HepG2 (cell line): ENCODE measurements around the gene ZBED3. TPM values are rescaled to one million over a fixed set of nuclear protein-coding genes. Genes with fewer than 3 reads are reported as not detected.

ENCODE experiments used
- BHLHE40 ChIP-seq: IDR thresholded peaks from 2 replicates; pipeline ENCODE4 v1.6.1; 2011; ENCODE audit warnings: low read length, improper control_type of control experiment
- CBFB ChIP-seq: sonication (generic); formaldehyde crosslinking; IDR thresholded peaks from 2 replicates; pipeline ENCODE4 v1.4.0; 2020; ENCODE audit warnings: missing genetic modification reagents
- CHCHD3 ChIP-seq: sonication (generic); formaldehyde crosslinking; IDR thresholded peaks from 2 replicates; pipeline ENCODE4 v1.8.0; 2022; ENCODE audit warnings: mild to moderate bottlenecking, missing genetic modification reagents, moderate library complexity
- DMAP1 ChIP-seq: IDR thresholded peaks from 2 replicates; pipeline ENCODE4 v1.6.1; 2016
- EED ChIP-seq: sonication (generic); formaldehyde crosslinking; IDR thresholded peaks from 2 replicates; pipeline ENCODE4 v1.5.0; 2020; ENCODE audit warnings: mild to moderate bottlenecking, missing genetic modification reagents
- HIVEP1 ChIP-seq: sonication (generic); formaldehyde crosslinking; IDR thresholded peaks from 2 replicates; pipeline ENCODE4 v1.4.0; 2020; ENCODE audit warnings: mild to moderate bottlenecking, missing genetic modification reagents
- KDM4B ChIP-seq: sonication (generic); formaldehyde crosslinking; IDR thresholded peaks from 2 replicates; pipeline ENCODE4 v1.4.0; 2020; ENCODE audit warnings: missing genetic modification reagents
- MTF2 ChIP-seq: sonication (generic); formaldehyde crosslinking; IDR thresholded peaks from 2 replicates; pipeline ENCODE4 v1.5.0; 2020; ENCODE audit warnings: missing genetic modification reagents, borderline replicate concordance
- NCOR1 ChIP-seq: fragments of 200-600 bp; sonication (generic); IDR thresholded peaks from 2 replicates; pipeline ENCODE4 v1.7.0; 2017; ENCODE audit warnings: antibody characterized with exemption, low read length, borderline replicate concordance
- PCBP1 ChIP-seq: fragments of 200-400 bp; formaldehyde crosslinking; IDR thresholded peaks from 2 replicates; pipeline ENCODE4 v1.6.1; 2017; ENCODE audit warnings: mild to moderate bottlenecking, low read depth, low read length, borderline replicate concordance
- RBM39 ChIP-seq: fragments of 200-400 bp; formaldehyde crosslinking; IDR thresholded peaks from one replicate; pipeline ENCODE4 v1.6.1; 2018; ENCODE audit warnings: antibody characterized with exemption, mild to moderate bottlenecking, low read depth, low read length; ENCODE audit not compliant: poor library complexity, severe bottlenecking
- SRY ChIP-seq: sonication (generic); formaldehyde crosslinking; IDR thresholded peaks from 2 replicates; pipeline ENCODE4 v1.8.0; 2022; ENCODE audit warnings: mild to moderate bottlenecking, missing genetic modification reagents
- ZBTB42 ChIP-seq: sonication (generic); formaldehyde crosslinking; IDR thresholded peaks from 2 replicates; pipeline ENCODE4 v1.5.0; 2020; ENCODE audit warnings: mild to moderate bottlenecking, missing genetic modification reagents
- ZBTB7A ChIP-seq: sonication (generic); formaldehyde crosslinking; IDR thresholded peaks from 2 replicates; pipeline ENCODE4 v1.8.0; 2022; ENCODE audit warnings: mild to moderate bottlenecking, missing genetic modification reagents
- ZNF251 ChIP-seq: sonication (generic); formaldehyde crosslinking; IDR thresholded peaks from 2 replicates; pipeline ENCODE4 v1.9.0; 2021; ENCODE audit warnings: mild to moderate bottlenecking, missing genetic modification reagents
- ZNF570 ChIP-seq: sonication (generic); formaldehyde crosslinking; IDR thresholded peaks from 2 replicates; pipeline ENCODE4 v1.4.0; 2020; ENCODE audit warnings: mild to moderate bottlenecking, missing genetic modification reagents, borderline replicate concordance
- ZNF674 ChIP-seq: sonication (generic); formaldehyde crosslinking; IDR thresholded peaks from 2 replicates; pipeline ENCODE4 v1.5.0; 2020; ENCODE audit warnings: low read depth, mild to moderate bottlenecking, missing genetic modification reagents
- ZNF703 ChIP-seq: sonication (generic); formaldehyde crosslinking; IDR thresholded peaks from 2 replicates; pipeline ENCODE4 v1.5.1; 2020; ENCODE audit warnings: missing genetic modification reagents, mild to moderate bottlenecking, moderate library complexity, borderline replicate concordance
- ZNF775 ChIP-seq: sonication (generic); formaldehyde crosslinking; IDR thresholded peaks from 2 replicates; pipeline ENCODE4 v1.4.0; 2020; ENCODE audit warnings: missing genetic modification reagents, mild to moderate bottlenecking, moderate library complexity, borderline replicate concordance
- polyA plus RNA-seq, 8 experiments: library from polyadenylated mRNA; depleted of rRNA in 3 of 8; stranded (reverse) in 7 of 8; unstranded in 1 of 8; fragments of >200 nt; fragmentation: Illumina TruSeq in 4 of 8; extraction: Trizol in 4 of 8; gene quantifications; 2 replicates each; pipeline versions ENCODE4 v1.2.1 to v1.2.3, GENCODE V29; 2011 to 2016; ENCODE audit warnings: low read depth in 4 of 8, missing spikeins in 1 of 8, mixed read lengths in 1 of 8; ENCODE audit not compliant: insufficient read depth in 1 of 8
- total RNA-seq, 5 experiments: library from RNA; depleted of rRNA; stranded (reverse); fragments of >200 nt; fragmentation: Illumina TruSeq; extraction: Trizol; gene quantifications; 2 replicates each; pipeline ENCODE4 v1.2.3, GENCODE V29; 2016; ENCODE audit warnings: low read depth in 1 of 5
- TF ChIP-seq, protein P1 (sequence below): sonication (generic); formaldehyde crosslinking; IDR thresholded peaks from 2 replicates; pipeline ENCODE4 v1.4.0; 2020; ENCODE audit warnings: mild to moderate bottlenecking, low read depth, missing genetic modification reagents
- TF ChIP-seq, protein P2 (sequence below): sonication (generic); formaldehyde crosslinking; IDR thresholded peaks from 2 replicates; pipeline ENCODE4 v1.5.0; 2020; ENCODE audit warnings: missing genetic modification reagents, mild to moderate bottlenecking, borderline replicate concordance
- TF ChIP-seq, protein P3 (sequence below): sonication (generic); formaldehyde crosslinking; IDR thresholded peaks from 2 replicates; pipeline ENCODE4 v1.5.1; 2020; ENCODE audit warnings: mild to moderate bottlenecking, missing genetic modification reagents, moderate library complexity

The ZBED3 gene
- total and polyA plus RNA-seq, 2 of the 13 experiments (the other 11 are each of a cell fraction or from before 2014, with no cell fraction given), result 2.3 to 8.1 TPM

DNA sequence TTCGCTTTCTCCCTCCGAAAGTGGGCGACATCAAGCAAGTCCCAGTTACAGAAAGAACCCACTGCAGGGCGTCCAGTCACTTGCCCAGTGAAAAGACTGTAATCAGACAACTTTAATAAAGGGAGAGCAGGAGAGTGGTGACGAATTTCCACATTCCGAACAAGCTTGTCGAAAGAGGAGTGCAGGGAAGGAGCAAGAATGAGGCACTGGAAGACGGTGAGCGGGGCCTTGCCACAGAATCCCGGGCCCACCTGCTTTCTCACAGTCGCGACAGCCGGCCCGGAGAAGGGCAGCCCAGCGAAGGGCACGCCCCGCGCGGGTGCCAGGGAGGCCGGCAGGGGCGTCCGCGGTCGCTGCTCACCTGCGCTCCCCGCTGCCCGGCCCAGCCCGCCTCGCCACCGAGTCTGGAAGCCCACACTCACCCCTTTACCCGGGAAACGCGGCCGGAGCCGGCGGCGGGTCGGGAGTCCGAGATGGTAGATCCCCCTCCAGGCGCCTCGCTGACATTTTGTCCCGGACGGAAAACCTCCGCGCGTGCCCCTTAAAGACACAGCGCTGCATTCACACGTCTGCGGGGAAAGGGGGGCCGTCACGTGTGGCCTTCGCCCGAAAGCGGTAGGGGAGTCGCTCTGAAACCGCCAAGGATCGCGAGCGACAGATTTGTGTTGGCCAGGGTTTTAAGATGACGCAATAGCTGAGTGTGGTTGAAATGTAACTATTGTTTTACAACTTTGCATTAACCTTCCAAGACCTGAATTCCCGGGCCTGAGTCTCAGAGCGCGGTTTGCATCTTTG lies at the start of gene ZBED3 (continued):
- TF ChIP-seq ZNF775 (CRISPR knock-in tag) (no peak), ZBTB7A (no peak), RBM39 (peak; percentile 53), ZNF570 (CRISPR knock-in tag) (no peak), DMAP1 (peak; percentile 76), CHCHD3 (CRISPR knock-in tag) (0 out of 2 replicates have a peak, but pooled peaks have one; percentile 32), BHLHE40 (peak; percentile 71), NCOR1 (0 out of 2 replicates have a peak, but pooled peaks have one; percentile 10), SRY (CRISPR knock-in tag) (0 out of 2 replicates have a peak, but pooled peaks have one; percentile 43), CBFB (CRISPR knock-in tag) (no peak; the same call in 1 of the 2 replicates), PCBP1 (0 out of 2 replicates have a peak, but pooled peaks have one; percentile 16), MTF2 (CRISPR knock-in tag) (no peak), HIVEP1 (CRISPR knock-in tag) (peak; percentile 50; the same call in 1 of the 2 replicates), ZNF251 (CRISPR knock-in tag) (no peak), EED (peak; percentile 93), ZBTB42 (CRISPR knock-in tag) (0 out of 2 replicates have a peak, but pooled peaks have one; percentile 15), KDM4B (CRISPR knock-in tag) (0 out of 2 replicates have a peak, but pooled peaks have one; percentile 63), ZNF674 (CRISPR knock-in tag) (0 out of 2 replicates have a peak, but pooled peaks have one; percentile 49), ZNF703 (CRISPR knock-in tag) (peak; percentile 74; the same call in 1 of the 2 replicates)
- TF ChIP-seq, protein P1, sequence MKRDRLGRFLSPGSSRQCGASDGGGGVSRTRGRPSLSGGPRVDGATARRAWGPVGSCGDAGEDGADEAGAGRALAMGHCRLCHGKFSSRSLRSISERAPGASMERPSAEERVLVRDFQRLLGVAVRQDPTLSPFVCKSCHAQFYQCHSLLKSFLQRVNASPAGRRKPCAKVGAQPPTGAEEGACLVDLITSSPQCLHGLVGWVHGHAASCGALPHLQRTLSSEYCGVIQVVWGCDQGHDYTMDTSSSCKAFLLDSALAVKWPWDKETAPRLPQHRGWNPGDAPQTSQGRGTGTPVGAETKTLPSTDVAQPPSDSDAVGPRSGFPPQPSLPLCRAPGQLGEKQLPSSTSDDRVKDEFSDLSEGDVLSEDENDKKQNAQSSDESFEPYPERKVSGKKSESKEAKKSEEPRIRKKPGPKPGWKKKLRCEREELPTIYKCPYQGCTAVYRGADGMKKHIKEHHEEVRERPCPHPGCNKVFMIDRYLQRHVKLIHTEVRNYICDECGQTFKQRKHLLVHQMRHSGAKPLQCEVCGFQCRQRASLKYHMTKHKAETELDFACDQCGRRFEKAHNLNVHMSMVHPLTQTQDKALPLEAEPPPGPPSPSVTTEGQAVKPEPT (CRISPR knock-in tag), result no peak
- TF ChIP-seq, protein P2, sequence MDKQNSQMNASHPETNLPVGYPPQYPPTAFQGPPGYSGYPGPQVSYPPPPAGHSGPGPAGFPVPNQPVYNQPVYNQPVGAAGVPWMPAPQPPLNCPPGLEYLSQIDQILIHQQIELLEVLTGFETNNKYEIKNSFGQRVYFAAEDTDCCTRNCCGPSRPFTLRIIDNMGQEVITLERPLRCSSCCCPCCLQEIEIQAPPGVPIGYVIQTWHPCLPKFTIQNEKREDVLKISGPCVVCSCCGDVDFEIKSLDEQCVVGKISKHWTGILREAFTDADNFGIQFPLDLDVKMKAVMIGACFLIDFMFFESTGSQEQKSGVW (CRISPR knock-in tag), result no peak
- TF ChIP-seq, protein P3, sequence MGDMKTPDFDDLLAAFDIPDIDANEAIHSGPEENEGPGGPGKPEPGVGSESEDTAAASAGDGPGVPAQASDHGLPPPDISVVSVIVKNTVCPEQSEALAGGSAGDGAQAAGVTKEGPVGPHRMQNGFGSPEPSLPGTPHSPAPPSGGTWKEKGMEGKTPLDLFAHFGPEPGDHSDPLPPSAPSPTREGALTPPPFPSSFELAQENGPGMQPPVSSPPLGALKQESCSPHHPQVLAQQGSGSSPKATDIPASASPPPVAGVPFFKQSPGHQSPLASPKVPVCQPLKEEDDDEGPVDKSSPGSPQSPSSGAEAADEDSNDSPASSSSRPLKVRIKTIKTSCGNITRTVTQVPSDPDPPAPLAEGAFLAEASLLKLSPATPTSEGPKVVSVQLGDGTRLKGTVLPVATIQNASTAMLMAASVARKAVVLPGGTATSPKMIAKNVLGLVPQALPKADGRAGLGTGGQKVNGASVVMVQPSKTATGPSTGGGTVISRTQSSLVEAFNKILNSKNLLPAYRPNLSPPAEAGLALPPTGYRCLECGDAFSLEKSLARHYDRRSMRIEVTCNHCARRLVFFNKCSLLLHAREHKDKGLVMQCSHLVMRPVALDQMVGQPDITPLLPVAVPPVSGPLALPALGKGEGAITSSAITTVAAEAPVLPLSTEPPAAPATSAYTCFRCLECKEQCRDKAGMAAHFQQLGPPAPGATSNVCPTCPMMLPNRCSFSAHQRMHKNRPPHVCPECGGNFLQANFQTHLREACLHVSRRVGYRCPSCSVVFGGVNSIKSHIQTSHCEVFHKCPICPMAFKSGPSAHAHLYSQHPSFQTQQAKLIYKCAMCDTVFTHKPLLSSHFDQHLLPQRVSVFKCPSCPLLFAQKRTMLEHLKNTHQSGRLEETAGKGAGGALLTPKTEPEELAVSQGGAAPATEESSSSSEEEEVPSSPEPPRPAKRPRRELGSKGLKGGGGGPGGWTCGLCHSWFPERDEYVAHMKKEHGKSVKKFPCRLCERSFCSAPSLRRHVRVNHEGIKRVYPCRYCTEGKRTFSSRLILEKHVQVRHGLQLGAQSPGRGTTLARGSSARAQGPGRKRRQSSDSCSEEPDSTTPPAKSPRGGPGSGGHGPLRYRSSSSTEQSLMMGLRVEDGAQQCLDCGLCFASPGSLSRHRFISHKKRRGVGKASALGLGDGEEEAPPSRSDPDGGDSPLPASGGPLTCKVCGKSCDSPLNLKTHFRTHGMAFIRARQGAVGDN (CRISPR knock-in tag), result peak; percentile 90
